CD4-positive, alpha-beta T cell treated with Interleukin-1 beta for 1 hour (primary cell): ENCODE data around the gene FNBP1L.
"Not testable (repeated sequence)": the region's sequence is repeated elsewhere in the genome, so short reads cannot be mapped to it uniquely, and the experiment has no call there.

Experiments used
- DNase-seq, 2 donors: peaks; one replicate each; pipeline ENCODE4 v3.0.0-alpha.2; 2020 to 2022

The FNBP1L gene

DNA sequence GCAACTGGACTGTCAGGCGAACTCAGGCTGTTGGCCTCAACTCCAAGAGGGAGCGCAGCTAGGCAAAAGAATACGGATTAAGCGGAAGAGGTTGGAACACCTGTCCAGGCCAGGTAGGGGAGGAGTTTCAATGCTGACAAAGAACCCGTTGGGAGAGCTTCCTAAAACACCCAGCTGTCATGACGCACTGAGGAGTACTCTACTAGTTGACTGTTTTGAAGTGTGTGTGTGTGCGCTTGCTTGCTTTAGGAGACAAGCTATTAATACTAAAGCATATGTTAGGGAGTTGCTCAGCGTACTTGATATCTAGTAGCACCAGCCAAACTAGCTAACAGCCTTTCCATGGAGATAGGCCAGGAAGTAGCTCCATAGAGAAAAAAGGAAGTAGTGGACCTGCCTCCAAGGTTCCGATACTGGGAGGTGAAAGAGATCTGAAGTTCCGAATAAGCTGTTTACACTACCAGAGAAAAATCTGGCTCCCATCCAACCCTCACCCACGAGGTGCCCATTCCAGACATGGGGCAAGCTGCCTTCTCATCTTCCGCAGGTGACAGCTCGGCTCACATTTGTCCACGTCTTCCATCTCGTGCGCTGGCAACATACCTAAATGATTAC, 974 bp upstream of the FNBP1L start:
- peak in 1 of 2 donors; percentile 17 for DNase-seq

GRCh38 chr1:93448292-93448982, 519 bp downstream of the FNBP1L start:
- no peak for DNase-seq

DNA sequence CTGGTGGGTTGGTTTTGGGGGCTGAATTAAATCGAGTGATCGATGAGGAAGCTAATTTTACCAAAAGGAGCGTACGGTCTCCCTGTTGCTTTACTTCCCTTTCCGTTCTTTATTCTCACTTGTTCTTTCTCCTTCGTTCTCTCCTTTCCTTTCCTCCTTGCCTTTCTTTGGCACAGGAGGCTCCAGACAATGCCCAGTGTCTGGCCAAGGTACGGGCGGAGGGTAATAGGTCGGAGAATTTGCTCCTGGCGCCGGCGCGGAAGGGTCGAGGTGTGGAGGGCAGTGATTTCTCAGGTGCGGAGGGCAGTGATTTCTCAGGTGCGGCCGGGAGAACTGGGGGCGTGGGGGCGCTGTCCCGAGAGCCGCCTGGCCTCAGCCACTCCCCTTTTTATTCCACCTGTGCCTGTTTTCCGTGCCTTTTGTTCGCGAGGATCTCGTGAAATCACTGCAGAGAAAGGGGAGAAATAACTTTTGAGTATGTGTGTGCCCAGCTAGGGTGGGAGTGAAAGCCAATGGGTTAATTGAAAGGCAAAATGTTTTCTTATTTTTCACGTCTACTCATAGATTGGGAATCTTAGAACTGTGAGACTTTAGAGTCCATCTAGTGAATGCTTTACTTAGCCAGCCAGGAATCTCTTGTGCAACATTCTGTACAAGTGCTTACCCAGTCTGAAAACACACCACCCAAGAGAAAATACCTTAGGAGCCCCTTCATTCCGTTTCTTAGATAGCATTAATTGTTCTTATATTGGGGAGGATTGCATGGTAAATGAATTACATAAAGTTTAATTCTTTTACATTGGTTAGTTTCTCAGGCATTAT, 1.3 kb downstream of the FNBP1L start:
- no peak for DNase-seq

GRCh38 chr1:93450321-93450720, 2.4 kb downstream of the FNBP1L start:
- DNase-seq, result no peak

DNA sequence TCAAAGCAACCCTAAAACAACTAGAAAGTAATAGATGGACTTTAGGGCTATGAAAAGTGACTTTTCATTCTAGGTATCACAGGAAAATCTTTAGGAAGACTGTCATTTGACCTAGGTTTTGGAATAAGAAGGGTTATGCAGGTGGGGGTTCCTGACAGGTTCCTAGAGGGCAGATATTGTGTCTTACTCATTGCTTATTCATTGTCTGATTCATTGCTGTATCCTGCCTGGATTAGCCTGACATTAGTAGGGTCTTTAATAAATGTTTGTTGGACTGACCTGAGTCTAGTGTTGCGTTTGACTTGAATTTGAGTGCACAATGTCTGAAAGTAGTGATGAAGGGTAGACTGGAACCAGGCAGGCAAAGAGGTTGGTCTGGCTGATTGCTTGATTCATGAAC, 6.0 kb downstream of the FNBP1L start:
- DNase-seq, result no peak

- no peak for DNase-seq
These were observed 11.2 kb downstream of the FNBP1L start for GRCh38 chr1:93459126-93459525.

- DNase-seq, result no peak
These were observed 13.3 kb downstream of the FNBP1L start for GRCh38 chr1:93461236-93461635.

DNA sequence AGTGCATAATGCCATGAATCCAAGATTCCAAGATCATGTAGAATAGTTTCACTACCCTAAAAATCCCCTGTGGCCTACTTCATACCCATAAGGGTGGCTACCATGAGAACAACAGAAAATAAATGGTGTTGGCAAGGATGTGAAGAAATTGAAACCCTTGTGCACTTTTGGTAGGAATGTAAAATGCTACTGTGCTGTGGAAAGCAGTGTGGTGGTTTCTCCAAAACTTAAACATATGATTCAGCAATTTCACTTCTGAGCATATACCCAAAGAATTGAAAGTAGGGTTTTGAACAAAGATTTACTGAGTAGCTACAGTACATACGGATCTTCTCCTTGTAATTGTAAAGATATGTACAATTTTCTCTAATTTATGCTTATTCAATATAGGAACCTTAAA, 16.0 kb downstream of the FNBP1L start:
- no peak for DNase-seq

GRCh38 chr1:93465371-93466082, 17.6 kb downstream of the FNBP1L start:
- DNase-seq, result not testable (repeated sequence)

DNA sequence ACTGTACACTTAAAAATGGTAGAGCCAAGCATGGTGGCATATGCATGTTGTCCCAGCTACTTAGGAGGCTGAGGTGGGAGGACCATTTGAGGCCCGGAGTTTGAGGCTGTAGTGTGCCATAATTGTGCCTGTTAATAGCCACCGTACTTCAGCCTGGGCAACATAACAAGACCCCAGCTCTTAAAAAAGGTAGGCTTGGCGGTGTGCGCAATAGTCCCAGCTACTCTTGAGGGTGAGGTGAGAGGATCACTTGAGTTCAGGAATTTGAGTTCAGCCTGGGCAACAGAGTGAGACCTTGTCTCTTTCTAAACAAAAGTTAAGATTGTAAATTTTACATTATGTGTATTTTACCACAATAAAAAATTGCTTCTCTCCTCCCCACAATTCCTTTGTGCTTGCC, 19.7 kb downstream of the FNBP1L start:
- DNase-seq, result no peak

DNA sequence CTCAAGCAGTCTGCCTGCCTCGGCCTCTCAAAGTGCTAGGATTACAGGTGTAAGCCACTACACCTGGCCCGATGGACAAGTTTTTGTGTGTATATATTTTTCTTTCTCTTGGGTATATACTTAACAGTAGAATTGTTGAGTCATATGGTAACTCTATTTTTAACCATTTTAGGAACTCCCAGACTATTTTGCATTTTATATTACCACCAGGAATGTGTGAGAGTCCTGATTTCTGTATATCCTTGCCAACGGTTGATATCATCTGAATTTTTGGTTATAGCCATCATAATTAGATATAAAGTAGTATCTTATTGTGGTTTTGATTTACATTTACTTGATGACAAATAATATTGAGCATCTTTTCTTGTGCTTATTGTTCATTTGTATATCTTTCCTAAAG, 20.7 kb downstream of the FNBP1L start:
- no peak for DNase-seq

GRCh38 chr1:93469223-93469622, 21.3 kb downstream of the FNBP1L start:
- not testable (repeated sequence) for DNase-seq

GRCh38 chr1:93471284-93471683, 23.4 kb downstream of the FNBP1L start:
- DNase-seq, result no peak

DNA sequence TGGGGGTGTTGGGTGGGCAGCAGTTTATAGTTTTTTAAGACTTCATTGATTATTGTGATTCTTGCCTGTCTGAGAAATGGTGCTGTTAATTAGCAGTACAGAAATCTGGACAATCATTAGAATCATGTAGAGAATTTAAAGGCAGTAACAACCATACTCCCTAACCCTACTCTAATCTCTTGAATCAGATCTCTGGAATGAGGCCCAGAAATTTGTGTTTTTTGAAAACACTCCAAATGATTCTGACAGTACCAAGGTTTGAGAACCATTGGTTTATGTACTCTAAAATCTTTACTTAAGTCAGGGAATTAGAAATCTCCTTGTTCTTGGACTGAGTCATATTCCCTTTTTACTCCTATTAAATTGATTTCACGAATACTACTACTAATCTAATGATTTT, 24.0 kb downstream of the FNBP1L start:
- DNase-seq, result no peak

DNA sequence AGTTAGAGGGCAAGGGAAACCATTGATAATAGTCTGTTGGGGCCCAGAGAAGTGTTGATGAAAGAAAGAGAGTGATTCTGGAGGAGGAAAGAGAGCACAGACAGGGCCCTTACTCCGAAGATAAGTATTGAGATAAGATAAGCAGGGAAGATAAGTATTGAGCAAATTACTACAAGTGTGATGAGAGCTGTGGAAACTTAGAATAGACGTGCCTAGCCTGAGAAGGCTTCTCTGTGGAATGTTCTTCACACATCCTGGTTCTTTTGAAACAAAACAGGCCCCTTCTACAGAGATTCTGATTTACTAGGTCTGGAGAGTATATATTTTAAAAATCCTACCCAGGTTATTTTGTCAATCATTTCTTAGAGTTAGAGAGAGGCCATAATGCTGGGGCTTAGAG, 26.4 kb downstream of the FNBP1L start:
- DNase-seq, result no peak

GRCh38 chr1:93475681-93476080, 27.8 kb downstream of the FNBP1L start:
- DNase-seq, result no peak

- not testable (repeated sequence) for DNase-seq
These were observed 31.3 kb downstream of the FNBP1L start for GRCh38 chr1:93479133-93479745.

DNA sequence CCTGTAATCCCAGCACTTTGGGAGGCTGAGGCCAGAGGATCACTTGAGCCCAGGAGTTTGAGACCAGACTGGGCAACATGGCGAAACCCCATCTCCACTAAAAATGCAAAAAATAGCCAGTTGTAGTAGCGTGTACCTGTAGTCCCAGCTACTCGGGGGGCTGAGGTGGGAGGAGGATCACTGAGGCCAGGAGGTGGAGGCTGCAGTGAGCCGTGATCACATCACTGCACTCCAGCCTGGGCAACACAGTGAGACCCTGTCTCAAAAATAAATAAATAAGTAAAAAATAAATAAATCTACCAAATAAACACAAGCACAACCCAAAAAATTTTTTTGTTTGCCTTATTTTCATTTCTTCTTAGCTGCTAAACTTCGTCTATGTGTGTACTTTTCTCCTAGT, 34.0 kb downstream of the FNBP1L start:
- not testable (repeated sequence) for DNase-seq

DNA sequence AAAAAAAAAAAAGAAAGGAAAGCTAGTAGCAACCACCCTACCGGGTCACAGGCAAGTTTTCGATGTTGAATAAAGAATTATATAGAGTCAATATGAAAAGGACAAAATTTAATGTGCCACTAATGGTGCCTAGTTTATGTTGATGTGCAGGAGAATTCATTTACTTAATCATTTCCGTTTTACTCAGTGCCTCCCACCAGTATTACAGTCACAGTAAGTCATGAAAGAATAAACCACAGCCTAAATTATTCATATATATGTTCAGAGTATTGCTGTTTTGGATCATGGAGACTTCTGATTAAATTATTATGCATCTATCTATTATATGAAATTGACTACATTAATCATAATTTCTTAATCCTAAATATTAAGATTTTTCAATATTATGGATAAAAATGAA, 35.3 kb downstream of the FNBP1L start:
- DNase-seq, result no peak

GRCh38 chr1:93483606-93484005, 35.7 kb downstream of the FNBP1L start:
- no peak for DNase-seq

DNA sequence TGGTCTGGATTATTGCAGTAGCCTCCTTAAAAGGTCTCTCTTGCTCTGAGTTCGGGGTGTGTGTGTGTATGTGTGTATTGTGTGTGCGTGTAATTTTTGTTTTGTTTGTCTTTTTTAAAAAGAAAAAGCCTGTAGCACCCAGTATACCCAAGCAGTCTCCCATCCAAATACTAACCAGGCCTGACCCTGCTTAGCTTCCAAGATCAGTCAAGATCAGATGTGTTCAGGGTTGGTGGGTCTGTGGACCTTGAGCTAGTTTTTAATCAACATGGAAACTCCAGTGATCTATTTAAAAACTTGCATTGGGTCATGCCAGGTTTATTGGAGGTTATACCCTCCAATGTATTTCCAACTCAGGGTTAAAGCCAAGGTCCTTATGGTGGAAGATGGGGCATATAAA, 40.3 kb downstream of the FNBP1L start:
- DNase-seq, result peak in 1 of 2 donors; percentile 0

DNA sequence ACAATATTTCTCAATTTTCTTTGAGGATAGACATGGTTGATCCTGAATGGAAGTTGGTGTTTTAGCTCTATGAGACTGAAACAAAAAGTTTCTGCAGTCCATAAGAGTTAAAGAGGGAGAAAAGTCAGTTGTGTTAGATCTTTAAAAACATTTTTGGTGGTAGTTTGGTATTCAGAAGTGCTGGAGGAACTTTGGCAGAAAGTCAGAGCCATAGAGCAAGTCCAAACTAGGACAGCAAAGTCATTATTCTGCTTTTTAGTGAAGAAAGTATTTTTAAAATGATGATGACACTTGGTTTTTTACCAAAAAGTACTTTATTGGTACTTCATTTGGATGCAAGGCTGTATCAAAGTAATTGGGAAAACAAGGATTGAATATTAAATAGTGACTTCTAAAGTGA, 41.8 kb downstream of the FNBP1L start:
- DNase-seq, result no peak

DNA sequence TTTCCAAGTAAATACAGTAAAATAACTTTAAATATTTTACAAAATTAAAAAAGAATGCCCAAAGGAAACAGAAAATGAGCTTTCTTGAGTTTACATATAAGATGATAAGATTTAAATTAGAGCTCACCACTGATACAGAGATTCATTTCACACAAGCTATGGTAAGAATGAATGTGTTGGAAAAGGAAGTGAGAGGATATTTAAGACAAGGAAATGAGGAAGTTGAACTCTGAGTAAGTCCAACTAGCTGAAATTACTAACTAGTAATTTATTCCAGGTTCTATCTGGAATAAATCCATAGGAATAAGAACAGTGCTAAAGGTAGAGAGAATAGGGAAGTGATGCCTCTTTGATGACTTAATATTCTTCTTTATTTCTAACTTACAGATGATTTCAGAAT, 42.4 kb downstream of the FNBP1L start:
- DNase-seq, result no peak
